DOHH2 (cell line): ENCODE measurements around the gene UTS2B.

Experiments
- CTCF ChIP-seq: fragments of 200-600 bp; sonication (generic); IDR thresholded peaks from one replicate; pipeline ENCODE4 v1.5.1; 2014; ENCODE audit warnings: antibody characterized with exemption, mild to moderate bottlenecking, low read depth, low read length; ENCODE audit not compliant: poor library complexity, severe bottlenecking
- EZH2phosphoT487 ChIP-seq: fragments of 200-600 bp; sonication (generic); IDR thresholded peaks from 2 replicates; pipeline ENCODE4 v1.6.1; 2017; ENCODE audit warnings: borderline replicate concordance, mild to moderate bottlenecking, antibody characterized with exemption, low read length, moderate library complexity, mixed read lengths

DNA sequence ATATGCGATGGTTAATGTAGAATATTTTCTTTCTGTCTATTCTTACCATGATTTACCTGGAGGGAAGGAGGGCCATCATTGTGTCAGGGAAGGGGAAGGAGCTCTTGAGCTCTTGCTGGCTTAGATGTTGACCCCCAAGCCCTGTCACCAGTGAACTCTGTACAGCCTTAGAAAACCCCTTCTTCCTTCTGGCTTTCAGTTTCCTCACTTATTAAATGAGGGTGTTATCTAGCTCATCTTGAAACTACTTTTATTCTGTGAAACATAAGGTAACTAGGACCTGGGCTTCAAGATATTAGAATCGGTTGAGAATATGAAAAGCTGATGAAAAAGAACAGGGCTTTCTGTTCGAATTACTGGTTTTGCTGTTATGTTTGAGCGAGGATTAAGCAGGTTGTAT lies 25.1 kb upstream of the UTS2B start:
- TF ChIP-seq CTCF (no peak), EZH2phosphoT487 (no peak)
